Epithelial cell of proximal tubule (primary cell): ENCODE results near the gene RPS6KA1. TPM values are rescaled to one million over a fixed set of nuclear protein-coding genes. Genes with fewer than 3 reads are reported as not detected.
"Not testable (repeated sequence)": the region's sequence is repeated elsewhere in the genome, so short reads cannot be mapped to it uniquely, and the experiment has no call there.

ENCODE experiments used
- DNase-seq: peaks from one replicate; pipeline ENCODE4 v3.0.0-alpha.2; 2011; ENCODE audit warnings: low read depth
- H3K4me3 ChIP-seq: 2 replicates; pipeline ENCODE4 v1.5.1; 2011; ENCODE audit warnings: low read depth, mild to moderate bottlenecking, low read length
- CTCF ChIP-seq: conservative IDR thresholded peaks from 2 replicates; pipeline ENCODE4 v1.5.1; 2012; ENCODE audit warnings: low read depth, mild to moderate bottlenecking, low read length
- total RNA-seq: library from RNA; depleted of rRNA; stranded (reverse); fragments of >200 nt; gene quantifications from 2 replicates; pipeline ENCODE4 v1.2.3, GENCODE V29; 2015

Gene RPS6KA1
- total RNA-seq, 1 donor from 2014 or later, result 66.5 TPM

GRCh38 chr1:26579681-26580111 is 50.1 kb downstream of the RPS6KA1 start:
- TF ChIP-seq CTCF, result no peak
- H3K4me3 ChIP-seq, result no peak overlapping the region
- no peak for DNase-seq

- no peak overlapping the region for H3K4me3 ChIP-seq
- no peak for TF ChIP-seq CTCF
- DNase-seq, result no peak
These were observed 50.6 kb downstream of the RPS6KA1 start for GRCh38 chr1:26580116-26580515.

- no peak for TF ChIP-seq CTCF
- no peak for DNase-seq
These were observed 51.7 kb downstream of the RPS6KA1 start for GRCh38 chr1:26581287-26581651.

GRCh38 chr1:26582053-26582835 is 52.7 kb downstream of the RPS6KA1 start:
- no peak overlapping the region for H3K4me3 ChIP-seq
- TF ChIP-seq CTCF, result no peak
- DNase-seq, result no peak

More at GRCh38 chr1:26581287-26581651, 51.7 kb downstream of the RPS6KA1 start:
- H3K4me3 ChIP-seq, result no peak overlapping the region

- no peak overlapping the region for H3K4me3 ChIP-seq
- peak; percentile 69 for DNase-seq
- TF ChIP-seq CTCF, result no peak
These were observed 53.4 kb downstream of the RPS6KA1 start for GRCh38 chr1:26582836-26583460.

- H3K4me3 ChIP-seq, result no peak overlapping the region
- TF ChIP-seq CTCF, result peak; percentile 49
- no peak for DNase-seq
These were observed 54.3 kb downstream of the RPS6KA1 start for GRCh38 chr1:26583646-26584485.

GRCh38 chr1:26584588-26584987 is 55.0 kb downstream of the RPS6KA1 start:
- H3K4me3 ChIP-seq, DNase-seq: not testable (repeated sequence)
